Activated CD4-positive, alpha-beta T cell treated with anti-CD3 and anti-CD28 coated beads, Interleukin-2, amount 10 ng/mL, durations not matched to agents 7 days and 5 days (primary cell): Measurements from ENCODE around the gene HADHB. TPM values are rescaled to one million over a fixed set of nuclear protein-coding genes. Genes with fewer than 3 reads are reported as not detected.

ENCODE experiments used
- total RNA-seq, 2 experiments: library from RNA; stranded (reverse); gene quantifications; one replicate each; pipeline ENCODE4 v1.2.3, GENCODE V29; 2021

Gene HADHB
- total RNA-seq, 2 experiments from 2014 or later, result 65.2 to 72.7 TPM

Other genes starting within 250 kb of the HADHB start
- 100 to 1,000 TPM; 107 to 123 TPM for gene RAB10, start 210.9 kb upstream of the HADHB start, total RNA-seq
- 1 to 10 TPM; 2.9 to 3.5 TPM for gene GAREM2, start 71.9 kb upstream of the HADHB start, total RNA-seq
- 100 to 1,000 TPM; 117 to 124 TPM for gene HADHA, start 307 bp upstream of the HADHB start, total RNA-seq
- gene SELENOI, start 101.2 kb downstream of the HADHB start, total RNA-seq, result 10 to 100 TPM; 26.9 to 29.7 TPM
- gene ADGRF3, start 101.8 kb downstream of the HADHB start, total RNA-seq, result 1 to 10 TPM; 6.5 to 7.4 TPM
- not detected for gene DRC1, start 157.0 kb downstream of the HADHB start, total RNA-seq
- 10 to 100 TPM; 11.7 to 12.3 TPM for gene OTOF, start 233.2 kb downstream of the HADHB start, total RNA-seq